ENCODE data around the gene ZAP70. TPM values are rescaled to one million over a fixed set of nuclear protein-coding genes. Genes with fewer than 3 reads are reported as not detected.

Gene ZAP70
- total and polyA plus RNA-seq, 2 donors (not counting 1 experiment from before 2014, with no cell fraction given): 3.4 to 20.5 TPM

- ChIA-PET POLR2A (no interaction called here), CTCF (interaction anchor here (1.7 to 6.1 kb wide), 2 partner anchors 10 to 52 kb away, joined by 5 to 36 read pairs; no protein-coding TSS in a partner anchor)
- peaks cover 0 to 15% (median 0%) of the 10 kb centered on the region in 3 donors for H3K9me3 ChIP-seq (ENCODE audit: control extremely low read depth in 1 of 3, control insufficient read depth in 2 of 3, insufficient read depth in 1 of 3, low read length in 2 of 3)
- peaks cover 17% of the 10 kb centered on the region for H3K4me1 Mint-ChIP-seq
- no peak overlapping the region for H3K27ac ChIP-seq (ENCODE audit: low read length in 2 of 2)
- no peaks in the 10 kb centered on the region for H4K20me1 ChIP-seq (ENCODE audit: control insufficient read depth, insufficient read depth, low read length, poor library complexity, severe bottlenecking)
- no peak for ATAC-seq (ENCODE audit: low read depth)
- H3K79me2 ChIP-seq (ENCODE audit: control insufficient read depth, insufficient read depth, low read length): no peaks in the 10 kb centered on the region
- WGBS (ENCODE audit: insufficient coverage): 40% methylated on average over 1 of the region's 3 CpGs
- H3K4me2 ChIP-seq (replicated peaks; ENCODE audit: low read depth, low read length, poor library complexity, severe bottlenecking): no peak overlapping the region
- no peak for TF ChIP-seq EZH2 (IDR thresholded peaks at IDR 0.05; ENCODE audit: borderline replicate concordance, insufficient read depth, low read depth, low read length, poor library complexity, severe bottlenecking)
- TF ChIP-seq, protein P1, sequence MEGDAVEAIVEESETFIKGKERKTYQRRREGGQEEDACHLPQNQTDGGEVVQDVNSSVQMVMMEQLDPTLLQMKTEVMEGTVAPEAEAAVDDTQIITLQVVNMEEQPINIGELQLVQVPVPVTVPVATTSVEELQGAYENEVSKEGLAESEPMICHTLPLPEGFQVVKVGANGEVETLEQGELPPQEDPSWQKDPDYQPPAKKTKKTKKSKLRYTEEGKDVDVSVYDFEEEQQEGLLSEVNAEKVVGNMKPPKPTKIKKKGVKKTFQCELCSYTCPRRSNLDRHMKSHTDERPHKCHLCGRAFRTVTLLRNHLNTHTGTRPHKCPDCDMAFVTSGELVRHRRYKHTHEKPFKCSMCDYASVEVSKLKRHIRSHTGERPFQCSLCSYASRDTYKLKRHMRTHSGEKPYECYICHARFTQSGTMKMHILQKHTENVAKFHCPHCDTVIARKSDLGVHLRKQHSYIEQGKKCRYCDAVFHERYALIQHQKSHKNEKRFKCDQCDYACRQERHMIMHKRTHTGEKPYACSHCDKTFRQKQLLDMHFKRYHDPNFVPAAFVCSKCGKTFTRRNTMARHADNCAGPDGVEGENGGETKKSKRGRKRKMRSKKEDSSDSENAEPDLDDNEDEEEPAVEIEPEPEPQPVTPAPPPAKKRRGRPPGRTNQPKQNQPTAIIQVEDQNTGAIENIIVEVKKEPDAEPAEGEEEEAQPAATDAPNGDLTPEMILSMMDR (IDR thresholded peaks at IDR 0.05): no peak
- H3K9me3 Mint-ChIP-seq (ENCODE audit: insufficient read depth): no peaks in the 10 kb centered on the region
- H3K4me3 ChIP-seq (ENCODE audit: control extremely low read depth in 1 of 5, extremely low read depth in 1 of 5, insufficient read depth in 1 of 5, low read depth in 2 of 5, low read length in 4 of 5): no peak overlapping the region
- no peak for DNase-seq
- H3K4me1 ChIP-seq (ENCODE audit: control insufficient read depth in 2 of 2, insufficient read depth in 2 of 2, low read length in 2 of 2): peaks cover 10 to 12% of the 10 kb centered on the region in 2 donors
- no peak overlapping the region for H3K9ac ChIP-seq (ENCODE audit: low read length)
- H2AFZ ChIP-seq (ENCODE audit: insufficient read depth, low read depth, low read length, poor library complexity, severe bottlenecking): no peak overlapping the region
- H3K27ac Mint-ChIP-seq: peak overlapping the region; percentile 62
- no peaks in the 10 kb centered on the region for H3K27me3 ChIP-seq (replicated peaks in 1 of 4; ENCODE audit: control extremely low read depth in 1 of 4, control insufficient read depth in 3 of 4, insufficient read depth in 4 of 4, low read length in 3 of 4)
- intact Hi-C loops (cut with micrococcal nuclease): no loop called here
- H3K27me3 Mint-ChIP-seq: no peaks in the 10 kb centered on the region
- H3K36me3 ChIP-seq (replicated peaks in 1 of 2; ENCODE audit: control extremely low read depth in 1 of 2, control insufficient read depth in 1 of 2, extremely low read depth in 1 of 2, insufficient read depth in 2 of 2, low read length in 1 of 2): peaks cover 0 to 52% of the 10 kb centered on the region in 2 experiments
- no peak overlapping the region for H3K4me3 Mint-ChIP-seq
Observed at GRCh38 chr2:97751752-97752151, 38.4 kb downstream of the ZAP70 start.

GRCh38 chr2:97752342-97753334, 39.3 kb downstream of the ZAP70 start:
- peaks cover 10% of the 10 kb centered on the region for H3K4me1 Mint-ChIP-seq
- ChIA-PET CTCF (interaction anchor here (0.8 to 6.1 kb wide), 3 partner anchors 11 to 52 kb away, joined by 4 to 36 read pairs (median 5); no protein-coding TSS in a partner anchor), POLR2A (no interaction called here)
- ATAC-seq (ENCODE audit: low read depth) (no peak), DNase-seq (no peak)
- H3K27me3 ChIP-seq (replicated peaks in 1 of 4; ENCODE audit: control extremely low read depth in 1 of 4, control insufficient read depth in 3 of 4, insufficient read depth in 4 of 4, low read length in 3 of 4): no peaks in the 10 kb centered on the region
- H2AFZ ChIP-seq (ENCODE audit: insufficient read depth, low read depth, low read length, poor library complexity, severe bottlenecking): no peak overlapping the region
- H3K4me2 ChIP-seq (replicated peaks; ENCODE audit: low read depth, low read length, poor library complexity, severe bottlenecking): no peak overlapping the region
- no peak overlapping the region for H3K4me3 Mint-ChIP-seq
- WGBS (ENCODE audit: insufficient coverage): no CpG with 5 or more reads among the region's 3 CpGs
- H3K36me3 ChIP-seq (replicated peaks in 1 of 2; ENCODE audit: control extremely low read depth in 1 of 2, control insufficient read depth in 1 of 2, extremely low read depth in 1 of 2, insufficient read depth in 2 of 2, low read length in 1 of 2): peaks cover 0 to 60% of the 10 kb centered on the region in 2 experiments
- no peak overlapping the region for H3K27ac ChIP-seq (ENCODE audit: low read length in 2 of 2)
- H3K27ac Mint-ChIP-seq: no peak overlapping the region
- TF ChIP-seq EZH2 (IDR thresholded peaks at IDR 0.05; ENCODE audit: borderline replicate concordance, insufficient read depth, low read depth, low read length, poor library complexity, severe bottlenecking): no peak
- TF ChIP-seq, protein P1 (IDR thresholded peaks at IDR 0.05): no peak
- no peaks in the 10 kb centered on the region for H3K9me3 Mint-ChIP-seq (ENCODE audit: insufficient read depth)
- H3K4me1 ChIP-seq (ENCODE audit: control insufficient read depth in 2 of 2, insufficient read depth in 2 of 2, low read length in 2 of 2): peaks cover 10 to 12% of the 10 kb centered on the region in 2 donors
- no peaks in the 10 kb centered on the region for H3K79me2 ChIP-seq (ENCODE audit: control insufficient read depth, insufficient read depth, low read length)
- no peak overlapping the region for H3K4me3 ChIP-seq (ENCODE audit: control extremely low read depth in 1 of 5, extremely low read depth in 1 of 5, insufficient read depth in 1 of 5, low read depth in 2 of 5, low read length in 4 of 5)
- no peaks in the 10 kb centered on the region for H4K20me1 ChIP-seq (ENCODE audit: control insufficient read depth, insufficient read depth, low read length, poor library complexity, severe bottlenecking)
- H3K9ac ChIP-seq (ENCODE audit: low read length): no peak overlapping the region
- peaks cover 0 to 15% (median 0%) of the 10 kb centered on the region in 3 donors for H3K9me3 ChIP-seq (ENCODE audit: control extremely low read depth in 1 of 3, control insufficient read depth in 2 of 3, insufficient read depth in 1 of 3, low read length in 2 of 3)
- intact Hi-C loops (cut with micrococcal nuclease): no loop called here
- H3K27me3 Mint-ChIP-seq: no peaks in the 10 kb centered on the region
